ENCODE results near the gene FLT4.
"Not testable (repeated sequence)": the region's sequence is repeated elsewhere in the genome, so short reads cannot be mapped to it uniquely, and the experiment has no call there.

Gene FLT4

DNA sequence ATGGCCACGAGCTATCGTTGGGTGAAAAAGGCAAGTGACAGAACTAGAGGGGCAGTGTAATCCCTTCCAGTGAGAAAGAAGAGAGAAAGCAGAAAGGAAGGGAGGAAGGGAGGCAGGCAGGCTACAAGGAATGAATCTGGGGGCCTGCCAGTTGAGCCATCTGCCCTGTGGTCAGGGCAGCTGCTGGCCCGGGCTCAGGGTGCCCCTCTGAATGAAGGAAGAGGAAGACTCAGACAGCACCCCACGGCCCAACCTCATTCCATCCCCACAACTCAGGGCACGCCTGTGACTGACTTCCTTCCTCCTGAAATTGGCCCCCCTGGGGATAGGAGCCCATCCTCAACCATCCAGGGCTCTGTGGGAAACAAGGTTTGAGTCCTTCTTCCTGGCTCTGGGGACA, 20.3 kb upstream of the FLT4 start:
- DNase-seq = no peak

DNA sequence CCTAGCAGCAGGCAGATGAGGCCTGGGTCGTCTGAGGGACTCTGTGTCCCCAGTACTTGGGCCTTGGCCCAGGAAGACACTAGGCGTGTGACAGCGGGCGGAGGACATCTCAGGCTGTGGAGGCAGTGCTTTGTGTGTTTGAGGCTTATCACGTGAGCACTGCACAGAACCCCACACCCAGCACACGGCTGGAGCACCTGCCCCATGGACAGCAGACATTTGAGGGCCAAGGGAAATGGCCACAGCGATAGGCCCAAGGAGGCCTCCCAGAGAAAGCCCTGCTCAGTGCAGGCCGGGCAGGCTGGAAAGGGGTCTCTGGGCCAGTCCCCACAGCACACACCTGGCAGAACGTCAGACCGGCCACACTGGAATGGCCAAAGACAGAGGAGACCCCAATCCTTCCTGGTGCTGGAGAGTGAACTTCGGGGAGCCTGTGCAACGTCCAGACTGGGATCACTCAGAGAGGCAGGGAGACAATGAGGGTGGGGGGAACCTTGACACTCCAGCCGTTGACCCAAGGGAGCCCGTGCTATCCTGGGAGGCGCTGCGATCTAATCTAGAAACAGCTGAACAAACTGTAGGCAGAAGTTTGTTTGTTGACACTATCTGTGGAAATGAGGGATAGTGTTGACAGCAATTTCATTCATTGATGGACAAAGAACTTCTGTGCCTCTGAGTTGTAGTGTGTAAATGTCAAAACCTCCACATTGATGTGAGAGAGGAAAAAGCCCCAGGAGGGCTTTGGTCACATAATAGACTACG, 19.6 kb upstream of the FLT4 start:
- no peak for DNase-seq

DNA sequence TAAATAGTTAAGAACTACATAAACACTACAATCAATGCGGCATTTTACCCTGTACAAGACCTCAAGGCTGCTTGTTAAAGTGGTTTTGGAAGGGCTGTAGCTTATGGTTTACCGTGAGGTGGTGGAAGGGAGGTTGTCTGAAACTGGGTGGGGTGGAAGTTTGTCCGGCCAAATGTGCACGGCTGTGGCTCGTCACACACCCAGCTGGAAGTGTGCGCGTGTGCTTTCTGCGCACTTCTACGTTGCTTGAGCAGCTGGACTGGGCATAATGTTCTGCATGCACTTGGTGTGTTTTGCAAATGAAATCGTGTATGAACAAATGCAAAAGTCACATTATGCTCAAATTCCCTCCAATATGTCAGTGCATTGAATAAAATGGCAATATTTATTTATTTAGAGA, 17.4 kb upstream of the FLT4 start:
- no peak for DNase-seq

DNA sequence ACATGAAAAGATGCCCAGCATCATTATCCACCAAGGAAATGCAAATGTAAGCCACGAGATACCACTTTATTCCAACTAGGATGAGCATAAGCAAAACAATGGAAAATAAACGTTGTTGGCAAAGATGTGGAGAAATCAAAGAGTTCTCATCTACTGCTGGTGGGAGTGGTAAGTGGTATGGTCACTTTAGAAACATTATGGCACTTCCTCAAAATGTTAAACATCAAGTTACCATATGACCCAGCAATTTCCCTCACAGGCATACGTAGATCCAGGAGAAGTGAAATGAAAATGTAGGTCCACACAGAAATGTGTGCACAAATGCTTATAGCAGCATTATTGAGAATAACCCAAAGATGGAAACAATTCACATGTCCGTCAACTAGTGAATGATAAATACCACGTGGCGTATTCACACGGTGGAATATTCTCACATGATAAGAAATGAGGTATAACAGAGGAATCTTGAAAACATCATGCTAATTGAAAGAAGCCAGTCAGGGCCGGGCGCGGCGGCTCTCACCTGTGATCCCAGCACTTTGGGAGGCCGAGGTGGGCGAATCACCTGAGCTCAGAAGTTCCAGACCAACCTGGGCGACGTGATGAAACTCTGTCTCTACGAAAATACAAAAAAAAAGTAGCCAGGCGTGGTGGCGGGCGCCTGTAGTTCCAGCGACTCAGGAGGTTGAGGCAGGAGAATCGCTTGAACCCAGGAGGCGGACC, 16.4 kb upstream of the FLT4 start:
- DNase-seq = no peak

DNA sequence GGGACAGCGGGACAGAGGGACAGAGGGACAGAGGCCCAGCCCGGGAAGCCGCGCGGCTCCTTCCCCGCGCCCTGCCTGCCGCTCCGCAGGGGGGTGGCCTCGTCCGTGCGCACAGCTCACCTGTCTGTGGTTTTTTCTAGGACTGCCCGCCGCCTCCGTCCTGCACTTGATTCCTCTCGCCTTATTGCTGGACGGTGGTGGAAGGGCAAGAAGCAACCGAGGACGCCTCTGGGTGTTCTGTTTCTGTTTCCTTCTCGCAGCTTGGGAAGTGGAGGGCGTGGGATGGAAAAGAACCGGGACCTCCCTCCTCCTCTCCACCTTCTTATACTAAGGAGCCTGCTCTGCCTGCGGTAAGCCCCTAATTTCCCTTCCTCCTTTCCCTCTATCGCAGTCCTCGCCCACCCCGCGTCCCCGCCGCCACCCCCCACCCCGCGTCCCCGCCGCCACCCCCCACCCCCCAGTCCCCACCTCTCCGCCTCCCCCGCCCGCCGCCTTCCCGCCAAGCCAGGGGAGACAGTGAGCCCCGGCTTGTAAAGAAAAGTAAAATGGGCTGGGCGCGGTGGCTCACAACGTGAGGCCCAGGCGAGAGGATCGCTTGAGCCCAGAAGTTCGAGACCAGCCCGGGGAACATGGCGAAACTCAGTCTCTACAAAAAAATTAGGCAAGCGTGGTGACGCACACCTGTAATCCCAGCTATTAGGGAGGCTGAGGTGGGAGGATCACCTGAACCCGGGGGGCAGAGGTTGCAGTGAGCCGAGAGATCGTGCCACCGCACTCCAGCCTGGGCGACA, 9.6 kb upstream of the FLT4 start:
- DNase-seq = no peak

DNA sequence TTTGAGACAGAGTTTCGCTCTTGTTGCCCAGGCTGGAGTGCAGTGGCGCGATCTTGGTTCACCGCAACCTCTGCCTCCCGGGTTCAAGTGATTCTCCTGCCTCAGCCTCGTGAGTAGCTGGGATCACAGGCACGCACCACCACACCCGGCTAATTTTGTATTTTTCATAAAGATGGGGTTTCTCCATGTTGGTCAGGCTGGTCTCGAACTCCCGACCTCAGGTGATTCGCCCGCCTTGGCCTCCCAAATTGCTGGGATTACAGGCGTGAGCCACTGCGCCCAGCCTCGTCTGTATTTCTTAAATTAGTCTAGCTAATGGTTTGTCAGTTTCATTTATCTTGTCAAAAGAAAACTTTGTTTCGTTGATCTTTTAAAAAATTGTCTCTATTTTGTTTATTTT, 5.8 kb upstream of the FLT4 start:
- DNase-seq = not testable (repeated sequence)

DNA sequence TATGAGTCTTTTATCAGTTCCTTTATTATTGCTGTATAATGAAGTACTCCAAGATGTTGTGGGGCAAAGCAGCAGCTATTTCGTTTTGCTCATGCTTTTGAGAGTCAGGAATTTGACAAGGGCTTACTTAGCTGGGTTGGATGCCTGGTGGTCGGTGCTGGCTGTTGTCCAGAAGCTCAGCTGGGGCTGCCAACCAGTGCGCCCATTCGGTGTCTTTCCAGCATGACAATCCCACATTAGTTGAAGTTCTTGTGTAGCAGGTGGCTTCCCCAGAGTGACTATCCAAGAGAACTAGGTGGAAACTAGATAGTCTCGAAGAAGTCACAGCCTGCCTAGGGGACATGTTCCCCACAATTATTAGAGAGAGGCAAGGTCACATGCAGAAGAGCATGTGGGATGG, 3.4 kb upstream of the FLT4 start:
- DNase-seq = no peak

DNA sequence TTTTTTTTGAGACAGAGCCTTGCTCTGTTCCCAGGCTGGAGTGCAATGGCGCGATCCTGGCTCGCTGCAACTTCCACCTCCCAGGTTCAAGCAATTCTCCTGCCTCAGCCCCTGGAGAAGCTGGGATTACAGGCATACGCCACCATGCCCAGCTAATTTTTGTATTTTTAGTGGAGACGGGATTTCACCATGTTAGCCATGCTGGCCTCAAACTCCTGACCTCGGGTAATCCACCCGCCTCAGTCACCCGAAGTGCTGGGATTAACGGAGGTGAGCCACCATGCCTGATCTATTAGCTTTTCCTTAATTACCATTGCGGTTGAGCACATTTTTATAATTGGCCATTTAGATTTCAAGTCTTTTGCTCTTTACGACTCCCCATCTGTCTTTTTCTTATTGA, 2.9 kb upstream of the FLT4 start:
- no peak for DNase-seq

DNA sequence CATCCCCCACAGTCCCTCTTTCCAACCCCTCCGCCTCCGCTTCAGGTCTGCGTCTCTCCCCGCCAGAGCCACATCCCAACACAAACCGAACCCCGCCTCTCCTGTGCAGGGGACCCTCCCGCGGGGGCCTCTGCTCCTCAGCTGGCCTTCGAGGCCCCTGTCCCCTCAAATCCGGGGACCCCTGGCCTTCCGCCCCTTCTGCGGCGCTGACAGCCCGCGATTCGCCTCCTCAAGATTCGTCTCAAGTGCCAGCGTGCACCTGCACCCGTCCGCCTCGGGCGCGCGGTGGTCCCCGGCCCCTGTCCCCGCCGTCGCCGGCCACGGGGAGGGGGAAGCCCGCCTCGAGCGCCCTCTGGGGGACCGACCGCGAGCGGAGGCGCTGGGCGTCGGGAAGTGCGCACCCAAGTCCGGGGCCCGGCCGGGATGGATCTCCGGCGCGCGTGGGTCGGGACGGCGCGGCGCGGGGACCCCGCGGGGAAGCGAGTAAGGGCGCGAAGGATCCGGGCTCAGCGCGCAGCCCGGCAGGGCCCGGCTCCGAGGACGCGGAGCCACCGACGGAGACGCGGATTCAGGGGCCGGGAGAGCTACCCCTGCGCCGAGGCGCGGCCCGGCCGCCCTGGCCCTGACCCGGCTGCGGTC, 623 bp downstream of the FLT4 start:
- DNase-seq = peak; percentile 26

DNA sequence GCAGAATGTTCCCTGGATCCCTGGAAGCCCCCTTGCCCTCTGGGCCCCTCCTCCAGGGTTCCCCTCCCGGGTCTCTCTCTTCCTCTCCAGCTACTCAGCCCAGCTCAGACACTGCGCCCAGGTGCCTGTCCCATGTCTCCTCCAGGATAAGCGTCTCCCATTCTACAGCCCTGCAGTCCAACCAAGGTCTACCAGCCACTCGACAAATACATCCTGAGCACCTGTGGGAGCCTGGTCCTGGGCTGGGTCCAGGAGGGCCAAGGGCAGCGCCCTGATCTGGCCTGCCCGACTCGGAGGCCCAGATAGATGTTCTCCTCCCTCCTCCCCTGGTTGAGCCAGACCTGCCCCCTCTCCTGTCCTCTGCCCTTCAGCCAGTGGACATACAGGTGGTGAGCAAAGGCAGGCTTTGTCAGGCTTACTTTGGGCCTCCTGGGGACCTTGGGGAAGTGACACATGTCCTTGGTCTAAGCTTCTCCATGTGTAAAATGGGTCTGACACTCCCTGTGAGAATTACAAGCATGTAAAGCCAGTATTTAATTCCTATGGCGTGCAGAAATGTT, 1.4 kb downstream of the FLT4 start:
- no peak for DNase-seq

DNA sequence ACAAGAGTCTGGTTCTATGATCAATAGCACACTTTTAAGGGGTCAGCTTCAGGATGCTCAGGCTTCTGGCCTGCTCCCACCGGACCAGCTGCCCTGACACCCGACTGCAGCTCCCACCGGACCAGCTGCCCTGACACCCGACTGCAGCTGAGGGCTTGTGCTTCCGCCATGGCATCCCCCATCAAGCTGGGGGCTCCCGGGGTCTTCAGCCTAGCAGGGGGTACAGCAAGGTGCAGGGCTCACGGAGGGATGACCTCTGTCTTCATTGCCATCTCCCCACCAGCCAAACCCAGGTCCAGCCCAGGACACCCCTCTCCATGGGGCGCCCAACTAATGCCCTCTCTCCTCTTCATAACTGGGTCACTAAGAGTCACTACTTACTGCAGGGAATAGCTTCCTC, 1.9 kb downstream of the FLT4 start:
- DNase-seq = no peak

DNA sequence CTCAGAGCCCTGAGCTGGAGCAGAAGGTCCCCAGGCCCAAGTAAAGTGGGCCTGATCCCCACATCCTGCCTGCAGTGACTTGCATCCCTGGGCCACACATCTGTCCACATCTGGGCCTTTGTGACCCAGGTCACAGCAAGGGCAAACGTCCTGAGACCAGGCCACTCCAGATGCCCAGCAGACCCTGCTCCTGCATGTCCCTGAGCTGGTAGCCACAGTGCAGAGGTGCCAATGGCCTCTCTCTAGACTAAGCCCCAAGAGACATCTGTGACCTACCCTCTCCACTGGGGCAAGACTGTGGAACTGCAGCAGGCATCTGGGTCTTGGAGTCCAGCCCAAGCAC, 2.5 kb downstream of the FLT4 start:
- DNase-seq = no peak

DNA sequence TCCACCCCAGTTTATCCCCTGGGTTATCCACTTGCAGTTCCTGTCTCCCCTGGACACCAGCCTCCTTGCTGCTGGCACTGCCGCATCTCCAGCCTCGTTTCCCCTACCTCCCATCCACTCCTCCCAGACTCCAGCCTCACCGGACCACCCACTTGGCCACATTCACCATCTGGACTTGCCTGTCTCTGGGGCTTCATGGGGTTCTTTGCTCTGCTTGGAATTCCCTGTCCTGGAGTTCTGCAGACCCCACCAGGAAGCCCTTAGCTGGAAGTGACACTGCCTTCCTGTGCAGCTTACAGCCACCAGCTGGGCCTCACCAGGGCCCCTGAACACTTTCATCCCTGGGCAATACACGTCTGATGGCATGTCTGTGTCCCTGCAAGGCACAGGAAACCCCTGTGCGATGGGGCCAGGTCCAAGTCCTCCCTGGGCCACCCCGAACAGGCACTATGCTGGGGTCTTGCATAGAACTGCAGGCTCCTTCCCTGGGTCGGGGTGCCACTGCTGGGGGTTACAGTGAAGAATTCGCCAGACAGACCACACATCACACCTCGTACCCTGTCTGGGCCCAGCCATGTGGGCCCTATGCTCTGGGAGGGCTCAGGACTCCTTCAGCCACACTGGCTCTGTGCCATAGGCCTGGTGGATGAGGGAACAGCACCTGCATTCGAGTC, 3.0 kb downstream of the FLT4 start:
- DNase-seq = no peak

DNA sequence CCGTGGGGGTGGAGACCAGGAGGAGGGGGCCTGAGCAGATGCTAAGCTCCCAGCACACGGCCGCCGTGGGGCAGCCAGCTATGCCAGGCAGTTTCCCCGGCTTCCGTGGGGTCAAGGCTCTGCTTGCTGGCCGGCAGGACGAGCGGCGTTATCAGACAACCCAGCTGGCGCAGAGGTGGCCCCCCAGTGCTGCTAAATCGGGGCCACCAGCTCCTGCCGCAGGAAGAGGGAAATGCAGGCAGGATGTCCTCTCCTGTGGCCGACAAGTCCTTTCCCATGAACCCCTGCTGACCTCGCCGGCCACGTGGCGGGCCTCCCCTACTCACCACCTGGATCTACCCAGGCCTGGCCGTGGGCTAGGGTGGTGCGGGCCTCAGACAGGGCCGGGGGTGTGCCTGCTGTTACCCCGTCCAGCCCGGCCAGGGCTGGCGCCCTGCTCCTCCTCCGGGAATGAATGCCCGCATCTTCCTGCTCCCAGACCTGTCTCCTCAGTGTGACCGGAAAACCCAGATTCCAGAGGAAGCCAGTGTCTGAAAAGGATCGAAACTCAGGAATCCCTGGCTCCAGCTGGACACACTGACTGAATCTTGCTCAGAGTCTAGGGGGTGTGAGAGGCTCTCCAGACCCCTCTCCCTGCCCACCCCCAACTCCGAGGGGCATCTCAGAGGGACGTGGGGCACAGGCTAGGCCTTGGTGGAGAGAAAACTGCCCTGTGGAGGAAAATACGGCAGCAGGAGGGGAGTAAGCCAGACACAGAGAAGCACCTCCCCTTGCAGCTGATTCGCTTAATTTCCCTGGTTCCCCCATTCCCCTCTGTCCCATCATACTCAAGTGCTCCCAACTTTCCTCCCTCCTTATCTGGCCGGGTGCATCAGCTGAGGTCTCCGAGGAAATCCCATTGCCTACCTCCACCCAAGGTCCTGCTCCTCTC, 3.9 kb downstream of the FLT4 start:
- no peak for DNase-seq

DNA sequence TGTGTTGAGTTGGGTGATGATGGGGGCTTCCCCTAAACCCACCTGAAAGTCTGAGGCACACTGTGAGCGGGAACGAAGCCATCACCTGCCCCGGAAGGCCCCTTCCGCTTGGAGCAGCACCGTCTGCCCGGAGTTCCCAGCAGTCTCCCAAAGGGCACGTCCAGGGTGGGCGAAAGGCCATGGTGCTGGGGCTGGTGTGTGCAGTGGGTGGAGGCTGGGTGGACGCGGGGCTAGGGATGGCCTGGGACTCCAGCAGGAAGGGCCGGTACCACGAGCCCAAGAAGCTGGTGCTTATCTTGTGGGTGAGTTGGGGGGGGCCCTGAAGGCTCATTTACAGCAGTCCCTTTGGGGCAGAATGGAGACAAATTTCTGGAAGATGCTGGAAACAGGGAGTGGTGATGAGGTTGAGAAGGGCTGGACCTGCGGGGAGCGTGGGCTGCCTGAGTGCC, 4.6 kb downstream of the FLT4 start:
- no peak for DNase-seq

DNA sequence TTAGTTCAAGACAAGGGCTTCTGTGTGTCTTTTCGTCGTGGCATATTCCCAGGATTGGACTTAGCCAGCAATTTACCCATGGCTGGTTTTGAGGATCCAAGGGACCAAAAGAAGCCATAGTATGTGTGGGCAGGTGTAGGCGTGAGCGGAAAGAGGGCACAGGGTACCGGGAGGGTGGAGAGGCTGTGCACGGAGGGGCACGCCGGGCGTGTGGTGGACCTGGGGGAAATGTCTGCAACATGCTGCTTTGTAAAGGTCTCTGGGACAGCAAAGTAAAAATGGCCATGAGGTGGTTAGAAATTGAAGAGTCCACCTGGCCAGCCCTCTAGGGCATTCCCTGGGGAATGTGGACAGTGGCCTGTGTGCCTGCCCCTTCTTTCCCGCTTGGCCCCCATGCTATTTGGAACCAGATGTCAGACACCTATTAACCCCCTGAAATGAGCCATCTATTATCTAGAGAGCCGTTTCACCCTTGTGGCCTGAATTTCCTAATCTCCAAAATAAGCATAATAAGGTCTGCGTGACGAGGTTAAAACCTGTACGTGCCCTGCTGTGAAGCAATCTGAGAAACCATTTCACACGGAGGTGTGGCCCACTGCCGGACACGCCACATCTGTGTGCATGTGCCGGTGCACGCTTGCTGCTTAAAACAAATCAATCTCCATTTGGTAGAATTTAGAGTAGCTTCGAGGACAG, 5.1 kb downstream of the FLT4 start:
- no peak for DNase-seq

DNA sequence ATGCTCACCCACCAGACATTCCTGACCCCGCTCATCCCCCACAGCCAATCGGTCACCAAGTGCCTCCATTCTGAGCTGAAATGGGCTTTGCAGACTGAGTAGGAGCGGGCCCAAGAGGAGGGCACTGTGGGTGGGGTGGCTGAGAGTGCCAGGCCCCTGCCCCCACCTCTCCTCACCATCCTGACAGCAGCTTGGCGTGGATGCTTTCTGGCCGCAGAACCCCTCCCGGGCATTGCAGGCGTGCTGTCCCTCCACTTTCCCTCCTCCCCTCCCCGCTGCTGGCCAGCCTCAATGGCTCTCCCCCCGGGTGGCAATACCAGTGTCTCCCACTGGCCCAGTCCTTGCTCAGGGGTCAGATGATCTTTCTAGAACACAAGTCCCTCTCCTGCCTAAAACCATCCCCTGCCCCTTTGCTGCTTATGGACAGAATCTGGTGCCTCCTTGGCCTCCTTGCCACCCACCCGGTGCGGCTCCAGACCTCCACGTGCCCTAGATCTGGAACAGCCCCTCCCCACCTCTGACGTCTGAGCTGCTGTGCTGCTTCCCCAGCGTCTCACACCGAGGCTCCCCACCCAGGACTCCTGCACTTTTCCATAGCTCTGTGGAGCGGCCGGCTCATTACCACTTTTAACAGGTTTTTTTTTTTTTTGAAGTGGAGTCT, 6.1 kb downstream of the FLT4 start:
- DNase-seq = no peak

DNA sequence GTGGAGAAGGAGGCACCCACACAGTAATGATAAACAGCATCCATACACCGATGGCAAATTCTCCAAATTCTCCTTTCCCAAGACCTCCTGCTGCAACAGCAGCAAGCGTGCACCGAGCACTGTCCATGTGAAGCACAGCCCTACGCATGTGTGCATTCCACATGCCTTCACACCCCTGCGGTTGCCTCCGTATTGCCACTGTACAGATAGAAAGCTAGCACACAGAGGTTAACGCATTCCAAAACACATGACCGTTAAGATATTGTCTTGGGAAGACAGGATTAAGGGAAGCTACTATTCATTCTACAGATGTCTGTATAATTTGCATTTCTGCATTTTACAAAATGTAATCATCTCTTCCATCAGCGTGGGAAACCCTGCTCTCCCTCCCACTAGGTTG, 6.6 kb downstream of the FLT4 start:
- no peak for DNase-seq

DNA sequence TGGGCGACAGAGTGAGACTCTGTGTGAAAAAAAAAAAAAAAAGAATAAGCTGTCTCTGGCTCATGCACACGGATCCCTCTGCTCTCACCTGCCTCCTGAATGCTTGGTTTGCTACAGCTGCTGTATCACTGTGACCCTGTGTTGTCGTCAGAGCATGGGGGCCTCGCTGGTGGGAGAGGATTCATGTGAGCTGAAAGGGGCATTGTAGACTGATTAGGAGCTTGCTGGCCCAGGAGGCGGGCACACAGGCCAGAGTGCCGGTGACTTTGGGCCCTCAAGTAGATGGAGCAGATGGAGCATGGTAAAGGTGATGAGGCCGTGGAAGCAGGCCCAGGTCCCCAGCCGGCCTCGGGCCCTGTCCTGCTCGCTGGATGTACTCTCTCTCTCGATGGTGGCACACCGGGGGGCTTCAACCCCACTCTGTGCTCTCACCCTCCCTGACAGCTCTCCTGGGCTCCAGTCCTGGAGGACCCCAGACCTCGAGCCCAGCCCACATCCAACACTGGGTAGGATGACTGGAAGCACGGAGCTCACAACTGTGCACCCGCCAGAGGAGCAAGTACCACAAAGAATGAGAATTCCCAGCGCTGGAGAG, 7.1 kb downstream of the FLT4 start:
- DNase-seq = no peak

DNA sequence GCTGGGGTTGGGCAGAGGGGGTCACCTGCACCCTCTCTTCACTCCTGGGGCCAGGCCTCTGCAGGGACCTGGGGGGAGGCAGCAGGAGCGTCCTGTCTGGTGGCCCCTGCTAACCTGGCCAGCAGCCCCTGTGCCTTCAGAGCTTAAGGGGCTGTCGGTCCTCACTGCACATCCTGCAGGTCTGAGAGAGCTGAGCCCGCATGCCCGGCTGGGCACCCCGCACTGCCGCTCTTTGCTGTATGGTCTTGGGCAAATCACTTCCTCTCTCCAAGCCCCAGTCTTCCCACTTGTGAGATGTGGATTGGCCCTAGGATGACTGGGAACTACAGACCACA, 7.9 kb downstream of the FLT4 start:
- DNase-seq = no peak
